Activated naive CD8-positive, alpha-beta T cell (primary cell): ENCODE measurements around the gene VEZF1.
"Not testable (repeated sequence)": the region's sequence is repeated elsewhere in the genome, so short reads cannot be mapped to it uniquely, and the experiment has no call there.

ENCODE experiments used
- H3K27ac Mint-ChIP-seq: one replicate; pipeline ENCODE4 v1.8.0; 2021; ENCODE audit warnings: mixed read lengths
- H3K27me3 Mint-ChIP-seq: one replicate; pipeline ENCODE4 v1.8.0; 2021; ENCODE audit warnings: mixed read lengths
- H3K36me3 Mint-ChIP-seq: one replicate; pipeline ENCODE4 v1.8.0; 2021; ENCODE audit warnings: mixed read lengths
- H3K4me1 Mint-ChIP-seq: one replicate; pipeline ENCODE4 v1.8.0; 2021; ENCODE audit warnings: low read depth, mixed read lengths
- H3K4me3 Mint-ChIP-seq: one replicate; pipeline ENCODE4 v1.8.0; 2021; ENCODE audit warnings: mild to moderate bottlenecking, mixed read lengths
- H3K9me3 Mint-ChIP-seq: one replicate; pipeline ENCODE4 v1.8.0; 2021; ENCODE audit warnings: low read depth, mixed read lengths

VEZF1 gene

DNA sequence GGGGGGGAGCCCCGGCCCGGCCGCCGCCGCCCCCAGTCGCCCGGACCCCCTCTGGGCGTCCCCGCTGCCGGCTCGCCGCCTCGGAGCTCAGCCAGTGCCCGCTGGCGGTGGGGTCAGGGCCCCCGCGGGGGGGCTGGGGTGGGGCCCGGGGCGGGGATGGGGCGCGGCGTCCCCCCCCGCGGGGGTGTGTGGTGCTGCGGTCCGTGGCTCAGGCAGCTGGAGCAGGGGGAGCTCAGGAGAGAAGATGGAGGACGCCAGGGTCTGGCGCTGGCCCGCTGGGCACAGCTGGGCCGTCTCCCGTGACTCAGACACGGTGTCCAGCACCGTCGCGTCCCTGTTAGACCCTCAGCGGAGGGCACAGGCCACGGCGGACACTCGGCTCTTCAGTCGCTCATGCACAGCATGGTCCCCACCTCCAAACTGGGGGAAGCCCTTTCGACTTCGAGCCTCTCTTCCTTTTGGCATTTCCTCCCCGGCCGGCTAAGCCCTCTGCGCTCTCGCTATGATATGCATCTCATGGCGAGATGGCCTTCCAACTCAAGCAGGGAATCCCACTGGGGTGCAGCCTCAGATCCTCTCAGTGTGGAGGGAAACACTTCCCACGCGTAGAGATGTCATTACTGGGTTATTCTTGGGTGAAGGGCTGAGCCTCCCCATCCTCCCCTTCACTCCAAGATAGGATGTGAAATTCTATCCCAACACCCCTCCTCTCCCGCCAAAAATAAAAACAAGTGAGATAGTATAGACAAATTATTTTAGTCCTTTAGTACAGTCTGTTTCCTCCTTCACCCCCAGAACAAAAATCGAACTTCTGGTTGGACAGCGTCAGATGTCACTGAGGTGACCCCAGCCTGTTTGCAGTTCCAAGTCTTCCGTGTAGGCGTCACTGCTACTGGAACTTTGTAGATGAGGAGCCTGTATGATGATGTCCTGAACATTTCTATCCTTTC is 522 bp upstream of the VEZF1 start:
- Mint-ChIP-seq H3K36me3 (no peaks in the 10 kb centered on the region), H3K27me3 (no peaks in the 10 kb centered on the region), H3K27ac (peak overlapping the region; percentile 88), H3K4me1 (peaks cover 55% of the 10 kb centered on the region), H3K4me3 (peak overlapping the region; percentile 87), H3K9me3 (no peaks in the 10 kb centered on the region)

DNA sequence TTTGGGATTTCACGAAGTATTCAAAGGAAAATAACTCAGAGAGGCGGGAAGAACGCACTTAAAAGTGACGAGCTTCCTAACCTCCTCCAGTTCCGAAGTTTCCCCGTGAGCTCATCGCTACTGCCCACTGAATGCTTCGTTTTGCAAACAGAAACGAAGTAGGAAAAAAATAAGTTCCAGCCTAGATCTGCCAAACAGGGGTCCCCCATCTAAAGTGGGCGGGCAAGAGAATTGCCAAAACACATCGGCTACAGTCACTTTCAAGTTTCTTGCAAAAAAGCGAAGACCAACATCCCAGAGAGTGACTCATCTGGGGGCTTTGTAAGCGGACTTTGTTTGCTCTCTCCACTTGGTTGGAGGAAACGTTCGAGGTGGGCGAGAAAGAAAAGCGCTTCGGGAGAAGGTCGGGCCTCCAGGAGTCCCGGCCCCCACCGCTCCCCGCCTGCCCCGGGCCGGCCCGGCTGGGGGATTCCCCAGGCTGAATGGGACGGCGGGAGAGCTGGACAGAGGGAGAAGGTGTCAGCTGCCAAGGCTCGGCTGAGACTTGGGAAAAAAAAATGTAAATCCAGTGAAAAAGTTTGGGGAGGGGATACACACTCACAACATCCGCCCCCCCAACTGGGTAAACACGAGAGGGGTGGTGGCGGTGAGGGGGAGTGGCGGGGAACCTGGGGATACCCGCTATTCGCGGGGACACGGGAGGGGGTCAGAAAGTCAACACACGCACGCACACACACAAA is 1.0 kb downstream of the VEZF1 start:
- Mint-ChIP-seq H3K4me3 (peak overlapping the region; percentile 93), H3K27ac (peak overlapping the region; percentile 88), H3K36me3 (no peaks in the 10 kb centered on the region), H3K9me3 (no peaks in the 10 kb centered on the region), H3K4me1 (peaks cover 64% of the 10 kb centered on the region), H3K27me3 (no peaks in the 10 kb centered on the region)

DNA sequence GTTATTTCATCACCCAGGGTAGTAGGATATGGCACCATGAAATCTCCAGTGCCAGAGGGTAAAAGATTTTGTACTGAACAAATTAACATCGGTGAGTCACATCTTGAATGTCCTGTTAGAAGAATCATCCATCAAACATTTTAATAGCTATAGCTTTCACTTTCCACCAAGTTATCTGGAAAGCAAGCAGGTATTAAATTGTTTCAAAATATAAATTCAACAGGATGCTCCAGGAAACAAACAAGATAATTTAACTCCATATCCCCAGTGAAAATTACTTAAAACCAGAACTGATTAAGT is 2.4 kb downstream of the VEZF1 start:
- Mint-ChIP-seq H3K36me3 (no peaks in the 10 kb centered on the region), H3K9me3 (no peaks in the 10 kb centered on the region), H3K27me3 (no peaks in the 10 kb centered on the region), H3K4me3 (peak overlapping the region; percentile 69), H3K4me1 (peaks cover 68% of the 10 kb centered on the region), H3K27ac (peak overlapping the region; percentile 73)

DNA sequence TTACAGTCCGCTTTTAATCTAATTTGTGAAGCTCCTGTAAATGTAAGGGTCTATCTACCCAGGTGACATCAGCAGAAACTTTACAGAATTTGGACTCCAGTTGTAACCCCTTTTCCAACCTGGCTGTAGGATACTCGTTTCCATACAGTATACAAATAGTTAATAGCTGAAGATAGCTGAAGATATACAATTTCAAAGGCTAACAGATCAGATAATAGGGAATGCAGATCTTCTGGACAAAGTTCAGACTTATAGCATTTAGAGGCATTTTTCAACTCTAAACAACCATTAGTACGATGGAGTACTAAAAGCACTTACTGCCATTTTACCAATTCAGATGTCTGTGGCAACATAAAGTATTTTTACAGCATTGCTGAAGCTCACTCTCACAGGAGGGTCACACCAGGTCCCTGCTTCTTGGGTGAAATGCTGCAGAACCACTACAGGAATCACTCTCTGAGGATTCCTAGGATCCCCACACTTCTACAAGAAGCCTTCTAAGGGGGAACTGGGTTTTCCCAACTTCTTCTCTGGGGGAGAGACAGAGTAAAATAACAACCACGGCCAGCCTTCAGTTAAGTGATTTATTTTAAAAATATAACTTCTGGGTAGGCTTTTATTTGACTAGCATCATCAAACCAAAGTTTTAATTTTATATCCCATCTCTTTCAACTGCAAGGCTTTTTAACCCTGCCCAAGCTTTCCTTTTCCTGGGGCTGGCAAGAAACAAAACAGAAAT is 2.9 kb downstream of the VEZF1 start:
- Mint-ChIP-seq H3K27me3 (no peaks in the 10 kb centered on the region), H3K4me1 (peaks cover 72% of the 10 kb centered on the region), H3K27ac (peak overlapping the region; percentile 73), H3K4me3 (peak overlapping the region; percentile 69), H3K9me3 (no peaks in the 10 kb centered on the region), H3K36me3 (no peaks in the 10 kb centered on the region)

DNA sequence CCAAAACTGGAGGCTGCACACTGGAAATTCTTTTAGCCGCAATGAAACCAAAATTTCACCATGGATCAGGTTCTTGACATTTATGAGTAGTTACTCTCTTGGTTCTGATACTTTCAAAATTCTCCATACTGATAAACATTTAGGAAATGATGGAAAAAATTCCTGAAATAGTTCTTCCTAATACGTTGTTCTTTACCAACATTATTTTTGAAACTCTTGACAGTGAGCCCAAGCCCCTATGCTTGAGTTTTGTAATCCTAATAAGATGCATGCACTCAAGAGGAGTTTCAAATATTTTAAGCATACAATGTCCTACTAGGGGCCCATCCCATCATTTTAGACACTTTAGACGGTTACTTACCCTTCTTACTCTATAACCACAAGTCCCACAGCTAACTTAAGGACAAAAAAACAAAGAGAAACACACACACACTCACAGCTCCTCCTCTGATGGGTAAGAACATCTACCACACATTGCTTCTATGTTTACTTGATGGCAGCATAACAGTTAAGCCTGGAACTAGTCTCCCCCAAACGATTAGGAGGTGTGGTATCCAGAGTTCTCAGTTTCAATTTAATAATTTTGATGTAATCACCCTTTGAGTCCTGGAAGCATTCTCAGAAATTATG is 3.7 kb downstream of the VEZF1 start:
- Mint-ChIP-seq H3K27me3 (no peaks in the 10 kb centered on the region), H3K36me3 (no peaks in the 10 kb centered on the region), H3K9me3 (no peaks in the 10 kb centered on the region), H3K4me1 (peaks cover 70% of the 10 kb centered on the region), H3K4me3 (peak overlapping the region; percentile 55), H3K27ac (peak overlapping the region; percentile 4)

DNA sequence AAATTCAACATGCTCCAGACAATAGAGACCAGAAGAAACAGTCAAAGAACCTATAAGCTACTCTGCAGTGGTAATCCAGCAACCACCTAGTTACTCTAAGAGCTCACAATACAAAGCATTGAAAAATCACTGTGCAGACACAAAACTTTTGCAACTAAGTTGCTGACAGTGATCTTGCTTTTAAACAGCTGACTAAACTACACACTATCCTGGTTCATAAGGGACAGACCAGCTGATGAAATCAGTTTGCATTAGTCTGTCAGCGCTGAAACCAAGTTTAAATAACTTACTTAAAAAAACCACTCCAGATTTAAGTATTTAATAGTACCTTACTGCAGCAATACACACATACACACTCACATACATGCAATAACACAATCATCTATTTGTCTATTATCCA is 4.6 kb downstream of the VEZF1 start:
- Mint-ChIP-seq H3K27ac (peak overlapping the region; percentile 4), H3K36me3 (peaks cover 3% of the 10 kb centered on the region), H3K27me3 (no peaks in the 10 kb centered on the region), H3K9me3 (no peaks in the 10 kb centered on the region), H3K4me3 (peak overlapping the region; percentile 2), H3K4me1 (peaks cover 67% of the 10 kb centered on the region)

DNA sequence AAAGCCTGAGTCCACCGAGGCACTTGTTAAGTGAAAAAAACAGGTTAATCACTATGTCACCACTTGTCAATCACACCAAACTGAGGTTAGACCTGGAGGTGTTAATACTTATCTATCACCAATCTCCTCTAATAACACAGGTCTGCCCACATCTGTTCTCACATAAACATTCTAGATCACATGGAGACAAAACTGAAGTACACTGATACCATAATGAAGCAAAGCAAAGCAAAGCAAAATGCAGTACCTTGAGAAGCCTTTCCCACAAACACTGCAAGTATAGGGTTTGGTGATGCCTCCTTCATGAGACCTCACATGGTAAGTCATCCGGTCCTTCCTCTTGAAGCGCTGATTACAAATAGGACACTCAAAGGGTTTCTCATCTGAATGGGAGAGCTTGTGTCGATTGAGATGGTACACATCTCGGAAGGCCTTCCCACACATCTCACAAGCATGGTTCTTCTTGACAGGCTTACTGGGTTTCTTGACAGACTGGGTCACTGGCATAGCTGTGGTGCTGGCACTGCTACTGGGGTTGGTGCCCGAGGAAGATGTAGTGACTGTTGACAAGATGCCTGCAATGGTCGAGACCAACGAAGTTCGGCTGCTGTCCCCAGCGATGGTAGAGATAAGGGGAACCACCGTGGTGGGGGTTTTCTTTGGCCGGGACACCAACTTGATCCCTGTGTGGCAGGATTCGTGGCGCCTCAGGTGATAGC is 5.4 kb downstream of the VEZF1 start:
- no peaks in the 10 kb centered on the region for H3K27me3 Mint-ChIP-seq
- H3K4me1 Mint-ChIP-seq = peaks cover 70% of the 10 kb centered on the region
- H3K36me3 Mint-ChIP-seq = peaks cover 7% of the 10 kb centered on the region
- H3K9me3 Mint-ChIP-seq = no peaks in the 10 kb centered on the region
- H3K4me3 Mint-ChIP-seq = peak overlapping the region; percentile 4
- H3K27ac Mint-ChIP-seq = peak overlapping the region; percentile 2

DNA sequence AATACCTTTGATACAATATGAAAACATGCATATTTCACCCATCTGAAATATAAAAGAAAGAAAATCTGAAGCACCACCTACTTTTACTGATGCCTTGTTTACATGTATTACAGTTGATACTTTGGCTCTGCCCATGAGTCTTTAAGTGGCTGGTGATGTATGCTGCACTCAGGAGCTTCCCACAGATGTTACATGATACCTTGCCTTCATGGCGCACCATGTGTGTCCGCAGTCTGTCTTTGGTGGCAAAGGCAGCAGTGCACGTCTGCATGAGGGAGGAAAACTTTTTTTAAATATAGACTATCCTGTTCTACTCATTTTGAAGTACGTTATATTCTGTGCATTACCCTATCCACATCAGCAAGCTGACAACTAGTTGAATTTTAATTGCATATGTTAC is 7.5 kb downstream of the VEZF1 start:
- no peaks in the 10 kb centered on the region for H3K27me3 Mint-ChIP-seq
- no peak overlapping the region for H3K4me3 Mint-ChIP-seq
- peaks cover 59% of the 10 kb centered on the region for H3K4me1 Mint-ChIP-seq
- H3K27ac Mint-ChIP-seq = no peak overlapping the region
- no peaks in the 10 kb centered on the region for H3K9me3 Mint-ChIP-seq
- peaks cover 7% of the 10 kb centered on the region for H3K36me3 Mint-ChIP-seq

DNA sequence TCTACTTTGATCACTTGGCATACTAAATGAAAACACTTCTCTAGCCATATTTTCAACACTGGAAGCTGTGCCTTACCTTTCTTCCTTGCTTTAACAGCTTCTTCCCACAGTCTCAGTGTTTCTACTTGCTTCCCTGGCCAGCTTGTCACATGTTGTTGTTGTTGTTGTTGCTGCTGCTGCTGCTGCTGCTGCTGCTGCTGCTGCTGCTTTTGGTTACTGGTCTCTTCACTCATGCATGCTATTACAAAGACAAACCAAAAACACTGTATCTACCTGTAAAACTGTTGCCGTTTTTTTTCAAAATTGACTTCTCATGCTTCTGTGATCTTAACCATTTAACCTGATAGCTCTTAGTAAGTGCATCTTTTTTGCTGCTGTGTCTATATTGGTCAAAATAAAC is 9.0 kb downstream of the VEZF1 start:
- no peaks in the 10 kb centered on the region for H3K9me3 Mint-ChIP-seq
- peaks cover 44% of the 10 kb centered on the region for H3K4me1 Mint-ChIP-seq
- H3K36me3 Mint-ChIP-seq = peaks cover 7% of the 10 kb centered on the region
- peak overlapping the region; percentile 81 for H3K27ac Mint-ChIP-seq
- H3K27me3 Mint-ChIP-seq = no peaks in the 10 kb centered on the region
- no peak overlapping the region for H3K4me3 Mint-ChIP-seq

DNA sequence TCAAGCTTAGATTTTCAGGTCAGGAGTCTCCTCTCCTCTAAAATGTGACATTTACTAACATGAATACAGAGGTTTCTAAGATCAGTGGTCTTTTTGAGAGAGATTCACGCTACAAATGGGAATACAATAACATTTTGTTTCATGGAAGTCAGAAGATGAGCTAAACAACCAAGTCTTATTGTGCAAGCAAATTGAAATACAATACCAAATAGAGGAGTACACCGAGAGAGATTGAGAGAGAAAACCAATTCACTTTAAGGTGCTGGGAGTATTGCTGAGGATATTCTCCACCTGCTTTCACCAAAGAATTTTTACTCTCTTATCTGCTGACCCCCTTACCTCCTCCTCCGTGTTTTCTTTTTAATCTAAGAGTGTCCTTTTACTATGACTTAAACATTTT is 11.5 kb downstream of the VEZF1 start:
- Mint-ChIP-seq H3K4me1 (peaks cover 20% of the 10 kb centered on the region), H3K4me3 (no peak overlapping the region), H3K36me3 (peaks cover 7% of the 10 kb centered on the region), H3K27ac (no peak overlapping the region), H3K27me3 (no peaks in the 10 kb centered on the region), H3K9me3 (no peaks in the 10 kb centered on the region)

DNA sequence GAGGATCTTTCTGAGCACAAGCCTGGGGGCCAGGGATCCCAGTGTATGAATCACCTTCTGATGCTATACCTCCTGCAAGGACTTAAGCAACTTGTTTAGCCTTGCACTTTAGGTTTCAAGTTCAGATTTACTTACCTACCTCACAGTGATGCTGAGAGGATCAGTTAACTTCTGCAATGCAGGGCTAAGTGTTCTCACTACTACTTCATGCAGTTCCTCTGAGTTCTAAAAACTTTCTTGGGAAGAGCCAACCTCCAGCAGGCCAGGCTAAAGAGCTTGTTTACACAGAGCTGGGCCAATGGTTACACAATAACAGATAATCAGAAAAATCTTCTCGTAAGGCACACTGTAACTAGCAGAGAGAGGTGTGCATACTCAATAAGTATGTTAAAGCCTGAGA is 13.0 kb downstream of the VEZF1 start:
- Mint-ChIP-seq H3K36me3 (peaks cover 7% of the 10 kb centered on the region), H3K27me3 (no peaks in the 10 kb centered on the region), H3K27ac (no peak overlapping the region), H3K9me3 (no peaks in the 10 kb centered on the region), H3K4me3 (no peak overlapping the region), H3K4me1 (peaks cover 8% of the 10 kb centered on the region)

DNA sequence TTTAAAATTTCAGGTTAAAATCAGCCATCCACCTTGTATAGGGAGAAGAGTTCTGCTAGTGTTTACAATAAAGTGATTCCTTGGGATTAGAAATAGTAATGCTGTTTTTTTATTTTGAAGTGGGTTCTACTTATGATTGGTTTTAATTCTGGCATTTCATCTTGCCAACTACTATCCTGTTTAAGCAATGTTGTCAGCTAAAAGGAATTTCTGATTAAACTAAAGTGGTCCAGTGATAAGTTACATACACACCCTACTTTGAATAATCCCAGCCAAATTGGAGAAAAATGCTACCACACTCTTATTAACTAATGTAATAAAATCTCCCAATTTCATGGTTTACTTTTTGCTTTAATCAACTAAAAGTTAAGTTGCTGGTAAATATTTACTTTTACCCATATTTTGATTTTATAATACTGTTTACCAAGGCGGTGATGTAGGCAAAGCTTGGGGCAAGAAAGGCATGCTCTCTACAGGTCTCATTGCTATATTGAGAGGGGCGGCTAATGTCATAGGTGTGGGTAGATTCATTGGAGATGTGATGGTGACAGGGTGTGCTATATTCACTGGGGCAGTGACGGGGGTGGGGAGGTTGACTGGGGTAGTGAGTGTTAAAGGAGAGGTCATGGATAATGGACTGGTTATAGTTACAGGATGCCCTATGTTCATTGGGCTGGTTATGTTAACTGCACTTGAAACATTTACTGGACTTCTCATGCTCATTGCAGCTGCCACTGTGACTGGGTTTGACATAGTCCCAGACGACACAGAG is 13.8 kb downstream of the VEZF1 start:
- not testable (repeated sequence) for H3K4me3 Mint-ChIP-seq, H3K36me3 Mint-ChIP-seq, H3K27ac Mint-ChIP-seq, H3K27me3 Mint-ChIP-seq, H3K9me3 Mint-ChIP-seq, H3K4me1 Mint-ChIP-seq

DNA sequence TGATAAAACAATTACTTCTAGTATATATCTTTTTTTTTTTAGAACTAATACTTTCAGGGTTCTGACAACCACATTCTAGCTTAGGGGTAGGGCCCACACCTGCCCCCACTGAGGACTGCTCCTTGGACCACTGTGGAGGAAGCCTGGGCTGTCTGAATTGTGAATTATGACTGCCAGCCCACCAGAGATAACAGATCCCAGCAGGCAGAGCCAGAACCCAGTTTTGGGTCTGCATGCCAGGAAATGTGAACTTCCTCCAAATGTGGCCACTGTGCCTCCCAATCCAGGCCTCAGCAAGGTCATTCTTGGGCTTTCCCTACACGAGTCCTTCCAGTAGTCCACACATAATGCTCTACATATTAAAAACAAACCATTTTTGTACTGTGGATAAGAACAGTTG is 15.9 kb downstream of the VEZF1 start:
- Mint-ChIP-seq H3K36me3 (no peaks in the 10 kb centered on the region), H3K9me3 (no peaks in the 10 kb centered on the region)

DNA sequence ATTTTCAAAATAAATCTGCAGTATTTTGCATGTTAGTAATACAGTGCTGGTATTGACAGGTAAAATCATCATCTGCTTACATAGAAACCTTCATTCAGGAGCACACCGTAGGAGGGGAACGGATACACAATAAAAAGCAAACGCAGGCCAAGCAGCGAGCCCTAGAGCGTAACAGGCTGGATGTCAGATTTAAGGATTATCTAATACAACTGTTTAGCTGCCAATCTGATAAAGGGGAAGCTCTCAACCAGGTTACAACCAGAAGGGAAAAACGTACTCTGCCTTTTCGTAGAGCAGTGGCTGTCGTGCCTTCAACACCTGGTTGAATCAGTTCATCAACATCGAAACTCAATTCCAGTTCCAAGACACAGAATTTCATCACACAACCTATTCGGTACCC is 16.5 kb downstream of the VEZF1 start:
- H3K27me3 Mint-ChIP-seq = no peaks in the 10 kb centered on the region
- H3K4me3 Mint-ChIP-seq = no peak overlapping the region
- no peak overlapping the region for H3K27ac Mint-ChIP-seq
- H3K9me3 Mint-ChIP-seq = no peaks in the 10 kb centered on the region
- peaks cover 1% of the 10 kb centered on the region for H3K4me1 Mint-ChIP-seq
- no peaks in the 10 kb centered on the region for H3K36me3 Mint-ChIP-seq

More for the DNA sequence above, 15.9 kb downstream of the VEZF1 start:
- Mint-ChIP-seq H3K4me3 (no peak overlapping the region), H3K4me1 (peaks cover 1% of the 10 kb centered on the region), H3K27ac (peak overlapping the region; percentile 34), H3K27me3 (no peaks in the 10 kb centered on the region)
